ENCODE data around the gene TDO2. TPM values are rescaled to one million over a fixed set of nuclear protein-coding genes. Genes with fewer than 3 reads are reported as not detected.

The TDO2 gene
- total and polyA plus RNA-seq, 2 donors (not counting 1 experiment from before 2014, with no cell fraction given) = 0.26 to 1.5 TPM

DNA sequence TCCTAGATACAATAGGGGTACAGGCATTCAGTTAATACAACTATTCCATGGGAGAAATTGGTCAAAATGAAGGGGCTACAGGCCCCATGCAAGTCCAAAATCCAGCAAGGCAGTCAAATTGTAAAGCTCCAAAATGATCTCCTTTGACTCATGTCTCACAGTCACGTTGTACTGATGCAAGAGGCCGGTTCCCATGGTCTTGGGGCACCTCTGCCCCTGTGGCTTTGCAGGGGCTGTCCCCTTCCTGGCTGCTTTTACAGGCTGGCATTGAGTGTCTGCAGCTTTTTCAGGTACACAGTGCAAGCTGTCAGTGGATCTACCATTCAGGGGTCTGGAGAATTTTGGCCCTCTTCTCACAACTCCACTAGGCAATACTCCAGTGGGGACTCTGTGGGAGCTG, 24.9 kb upstream of the TDO2 start:
- DNase-seq (ENCODE audit: low read depth in 2 of 2) = no peak
- H3K4me2 ChIP-seq (ENCODE audit: extremely low read depth, insufficient read depth, low read length) = no peak overlapping the region

GRCh38 chr4:155879767-155880166, 23.7 kb upstream of the TDO2 start:
- DNase-seq (ENCODE audit: low read depth in 2 of 2) = no peak
- no peaks in the 10 kb centered on the region for H3K27me3 ChIP-seq (ENCODE audit: control insufficient read depth, insufficient read depth, low read length)
- H4K20me1 ChIP-seq (ENCODE audit: control insufficient read depth, extremely low read depth, insufficient read depth, low read length) = no peaks in the 10 kb centered on the region
- no peak overlapping the region for H3K4me2 ChIP-seq (ENCODE audit: extremely low read depth, insufficient read depth, low read length)
- no peak overlapping the region for H3K27ac ChIP-seq (ENCODE audit: insufficient read depth, low read length)
- H2AFZ ChIP-seq (ENCODE audit: low read length) = no peak overlapping the region
- H3K36me3 ChIP-seq (ENCODE audit: control insufficient read depth, insufficient read depth, low read length) = no peaks in the 10 kb centered on the region
- no peak for TF ChIP-seq EZH2 (IDR thresholded peaks at IDR 0.05; ENCODE audit: low read length, missing control alignments)
- no peaks in the 10 kb centered on the region for H3K79me2 ChIP-seq (ENCODE audit: control insufficient read depth, insufficient read depth, low read length)
- no peaks in the 10 kb centered on the region for H3K4me1 ChIP-seq (ENCODE audit: control insufficient read depth, extremely low read depth, insufficient read depth, low read length)
- no peak overlapping the region for H3K4me3 ChIP-seq (replicated peaks in 1 of 4; ENCODE audit: control extremely low read depth in 1 of 4, insufficient read depth in 1 of 4, low read depth in 3 of 4, low read length in 4 of 4)
- no peaks in the 10 kb centered on the region for H3K9me3 ChIP-seq (ENCODE audit: control insufficient read depth, insufficient read depth, low read depth, low read length)
- H3K9ac ChIP-seq (ENCODE audit: insufficient read depth, low read length) = no peak overlapping the region

More for the DNA sequence above, 24.9 kb upstream of the TDO2 start:
- no peak overlapping the region for H3K9ac ChIP-seq (ENCODE audit: insufficient read depth, low read length)
- H3K27me3 ChIP-seq (ENCODE audit: control insufficient read depth, insufficient read depth, low read length) = no peaks in the 10 kb centered on the region
- H3K79me2 ChIP-seq (ENCODE audit: control insufficient read depth, insufficient read depth, low read length) = no peaks in the 10 kb centered on the region
- H3K36me3 ChIP-seq (ENCODE audit: control insufficient read depth, insufficient read depth, low read length) = no peaks in the 10 kb centered on the region
- H3K4me1 ChIP-seq (ENCODE audit: control insufficient read depth, extremely low read depth, insufficient read depth, low read length) = no peaks in the 10 kb centered on the region
- TF ChIP-seq, protein P1, sequence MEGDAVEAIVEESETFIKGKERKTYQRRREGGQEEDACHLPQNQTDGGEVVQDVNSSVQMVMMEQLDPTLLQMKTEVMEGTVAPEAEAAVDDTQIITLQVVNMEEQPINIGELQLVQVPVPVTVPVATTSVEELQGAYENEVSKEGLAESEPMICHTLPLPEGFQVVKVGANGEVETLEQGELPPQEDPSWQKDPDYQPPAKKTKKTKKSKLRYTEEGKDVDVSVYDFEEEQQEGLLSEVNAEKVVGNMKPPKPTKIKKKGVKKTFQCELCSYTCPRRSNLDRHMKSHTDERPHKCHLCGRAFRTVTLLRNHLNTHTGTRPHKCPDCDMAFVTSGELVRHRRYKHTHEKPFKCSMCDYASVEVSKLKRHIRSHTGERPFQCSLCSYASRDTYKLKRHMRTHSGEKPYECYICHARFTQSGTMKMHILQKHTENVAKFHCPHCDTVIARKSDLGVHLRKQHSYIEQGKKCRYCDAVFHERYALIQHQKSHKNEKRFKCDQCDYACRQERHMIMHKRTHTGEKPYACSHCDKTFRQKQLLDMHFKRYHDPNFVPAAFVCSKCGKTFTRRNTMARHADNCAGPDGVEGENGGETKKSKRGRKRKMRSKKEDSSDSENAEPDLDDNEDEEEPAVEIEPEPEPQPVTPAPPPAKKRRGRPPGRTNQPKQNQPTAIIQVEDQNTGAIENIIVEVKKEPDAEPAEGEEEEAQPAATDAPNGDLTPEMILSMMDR (conservative IDR thresholded peaks at IDR 0.05 in 1 of 2, IDR thresholded peaks at IDR 0.05 in 1 of 2; ENCODE audit: low read depth in 1 of 2, low read length in 2 of 2) = no peak
- no peak for TF ChIP-seq EZH2 (IDR thresholded peaks at IDR 0.05; ENCODE audit: low read length, missing control alignments)
- no peaks in the 10 kb centered on the region for H4K20me1 ChIP-seq (ENCODE audit: control insufficient read depth, extremely low read depth, insufficient read depth, low read length)
- no peak overlapping the region for H3K4me3 ChIP-seq (replicated peaks in 1 of 4; ENCODE audit: control extremely low read depth in 1 of 4, insufficient read depth in 1 of 4, low read depth in 3 of 4, low read length in 4 of 4)
- H3K9me3 ChIP-seq (ENCODE audit: control insufficient read depth, insufficient read depth, low read depth, low read length) = no peaks in the 10 kb centered on the region
- H3K27ac ChIP-seq (ENCODE audit: insufficient read depth, low read length) = no peak overlapping the region
- no peak overlapping the region for H2AFZ ChIP-seq (ENCODE audit: low read length)

DNA sequence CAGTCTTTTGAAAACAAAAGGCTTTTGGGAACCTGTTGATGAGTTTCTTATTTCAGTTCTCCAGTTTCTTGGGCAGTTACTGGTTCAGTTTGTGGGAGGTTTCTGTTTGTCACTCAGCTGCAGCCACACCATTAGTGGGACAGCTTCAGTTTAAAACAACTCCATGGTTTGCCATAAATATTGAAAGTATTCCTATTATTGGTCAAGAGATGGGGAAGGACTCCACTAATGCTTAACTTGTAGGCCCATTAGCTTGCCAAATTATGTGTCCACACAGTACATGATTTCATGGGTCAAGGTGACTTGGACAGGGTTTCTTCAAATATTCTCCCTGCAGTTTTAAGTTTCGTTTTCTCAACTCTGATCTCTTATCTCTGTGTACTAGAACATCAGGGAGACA, 21.9 kb upstream of the TDO2 start:
- TF ChIP-seq, protein P1 (conservative IDR thresholded peaks at IDR 0.05 in 1 of 2, IDR thresholded peaks at IDR 0.05 in 1 of 2; ENCODE audit: low read depth in 1 of 2, low read length in 2 of 2) = no peak
- no peak for TF ChIP-seq EZH2 (IDR thresholded peaks at IDR 0.05; ENCODE audit: low read length, missing control alignments)
- no peak overlapping the region for H3K27ac ChIP-seq (ENCODE audit: insufficient read depth, low read length)
- no peak overlapping the region for H3K4me2 ChIP-seq (ENCODE audit: extremely low read depth, insufficient read depth, low read length)
- no peak for DNase-seq (ENCODE audit: low read depth in 2 of 2)
- H3K27me3 ChIP-seq (ENCODE audit: control insufficient read depth, insufficient read depth, low read length) = no peaks in the 10 kb centered on the region
- no peaks in the 10 kb centered on the region for H3K9me3 ChIP-seq (ENCODE audit: control insufficient read depth, insufficient read depth, low read depth, low read length)
- no peaks in the 10 kb centered on the region for H3K36me3 ChIP-seq (ENCODE audit: control insufficient read depth, insufficient read depth, low read length)
- no peaks in the 10 kb centered on the region for H4K20me1 ChIP-seq (ENCODE audit: control insufficient read depth, extremely low read depth, insufficient read depth, low read length)
- no peak overlapping the region for H3K4me3 ChIP-seq (replicated peaks in 1 of 4; ENCODE audit: control extremely low read depth in 1 of 4, insufficient read depth in 1 of 4, low read depth in 3 of 4, low read length in 4 of 4)
- H3K4me1 ChIP-seq (ENCODE audit: control insufficient read depth, extremely low read depth, insufficient read depth, low read length) = no peaks in the 10 kb centered on the region
- H3K9ac ChIP-seq (ENCODE audit: insufficient read depth, low read length) = no peak overlapping the region
- no peak overlapping the region for H2AFZ ChIP-seq (ENCODE audit: low read length)
- no peaks in the 10 kb centered on the region for H3K79me2 ChIP-seq (ENCODE audit: control insufficient read depth, insufficient read depth, low read length)

Data from fibroblast of lung (primary cell).